Measurements from ENCODE around the gene JADE1.

The JADE1 gene

DNA sequence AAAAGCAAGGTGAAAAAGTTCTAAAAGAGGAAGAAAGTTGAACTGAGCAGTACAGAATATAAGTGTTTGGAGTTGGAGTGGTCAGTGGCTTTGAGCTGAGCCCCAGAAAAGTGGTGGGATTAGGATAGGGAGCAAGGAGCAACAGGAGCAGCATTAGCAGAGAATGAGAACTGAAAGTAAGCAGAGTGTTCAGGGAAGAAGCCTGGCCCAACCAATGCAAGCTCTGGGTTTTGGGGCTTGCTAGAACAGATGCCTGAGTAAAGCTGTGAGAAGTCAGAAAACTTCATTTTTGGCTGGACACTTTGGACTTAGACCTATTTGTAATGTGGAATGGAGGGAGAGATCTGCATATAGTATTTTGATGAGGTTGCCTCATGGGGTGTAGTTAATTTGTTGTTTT is 17.8 kb downstream of the JADE1 start:
- TF ChIP-seq BACH2 (CRISPR knock-in tag; IDR thresholded peaks at IDR 0.05; ENCODE audit: borderline replicate concordance): no peak
- TF ChIP-seq ZNF565 (CRISPR knock-in tag; conservative IDR thresholded peaks at IDR 0.05; ENCODE audit: low read depth): no peak
- TF ChIP-seq, protein P1, sequence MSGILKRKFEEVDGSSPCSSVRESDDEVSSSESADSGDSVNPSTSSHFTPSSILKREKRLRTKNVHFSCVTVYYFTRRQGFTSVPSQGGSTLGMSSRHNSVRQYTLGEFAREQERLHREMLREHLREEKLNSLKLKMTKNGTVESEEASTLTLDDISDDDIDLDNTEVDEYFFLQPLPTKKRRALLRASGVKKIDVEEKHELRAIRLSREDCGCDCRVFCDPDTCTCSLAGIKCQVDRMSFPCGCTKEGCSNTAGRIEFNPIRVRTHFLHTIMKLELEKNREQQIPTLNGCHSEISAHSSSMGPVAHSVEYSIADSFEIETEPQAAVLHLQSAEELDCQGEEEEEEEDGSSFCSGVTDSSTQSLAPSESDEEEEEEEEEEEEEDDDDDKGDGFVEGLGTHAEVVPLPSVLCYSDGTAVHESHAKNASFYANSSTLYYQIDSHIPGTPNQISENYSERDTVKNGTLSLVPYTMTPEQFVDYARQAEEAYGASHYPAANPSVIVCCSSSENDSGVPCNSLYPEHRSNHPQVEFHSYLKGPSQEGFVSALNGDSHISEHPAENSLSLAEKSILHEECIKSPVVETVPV (CRISPR knock-in tag; IDR thresholded peaks at IDR 0.05): no peak
- TF ChIP-seq, protein P2, sequence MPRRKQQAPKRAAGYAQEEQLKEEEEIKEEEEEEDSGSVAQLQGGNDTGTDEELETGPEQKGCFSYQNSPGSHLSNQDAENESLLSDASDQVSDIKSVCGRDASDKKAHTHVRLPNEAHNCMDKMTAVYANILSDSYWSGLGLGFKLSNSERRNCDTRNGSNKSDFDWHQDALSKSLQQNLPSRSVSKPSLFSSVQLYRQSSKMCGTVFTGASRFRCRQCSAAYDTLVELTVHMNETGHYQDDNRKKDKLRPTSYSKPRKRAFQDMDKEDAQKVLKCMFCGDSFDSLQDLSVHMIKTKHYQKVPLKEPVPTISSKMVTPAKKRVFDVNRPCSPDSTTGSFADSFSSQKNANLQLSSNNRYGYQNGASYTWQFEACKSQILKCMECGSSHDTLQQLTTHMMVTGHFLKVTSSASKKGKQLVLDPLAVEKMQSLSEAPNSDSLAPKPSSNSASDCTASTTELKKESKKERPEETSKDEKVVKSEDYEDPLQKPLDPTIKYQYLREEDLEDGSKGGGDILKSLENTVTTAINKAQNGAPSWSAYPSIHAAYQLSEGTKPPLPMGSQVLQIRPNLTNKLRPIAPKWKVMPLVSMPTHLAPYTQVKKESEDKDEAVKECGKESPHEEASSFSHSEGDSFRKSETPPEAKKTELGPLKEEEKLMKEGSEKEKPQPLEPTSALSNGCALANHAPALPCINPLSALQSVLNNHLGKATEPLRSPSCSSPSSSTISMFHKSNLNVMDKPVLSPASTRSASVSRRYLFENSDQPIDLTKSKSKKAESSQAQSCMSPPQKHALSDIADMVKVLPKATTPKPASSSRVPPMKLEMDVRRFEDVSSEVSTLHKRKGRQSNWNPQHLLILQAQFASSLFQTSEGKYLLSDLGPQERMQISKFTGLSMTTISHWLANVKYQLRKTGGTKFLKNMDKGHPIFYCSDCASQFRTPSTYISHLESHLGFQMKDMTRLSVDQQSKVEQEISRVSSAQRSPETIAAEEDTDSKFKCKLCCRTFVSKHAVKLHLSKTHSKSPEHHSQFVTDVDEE (CRISPR knock-in tag; IDR thresholded peaks at IDR 0.05): no peak
- no peak for TF ChIP-seq ARNTL (CRISPR knock-in tag; IDR thresholded peaks at IDR 0.05; ENCODE audit: borderline replicate concordance, low read depth)
- no peak for TF ChIP-seq TOX (CRISPR knock-in tag; IDR thresholded peaks at IDR 0.05; ENCODE audit: borderline replicate concordance)
- no peak for TF ChIP-seq ZFP3 (CRISPR knock-in tag; IDR thresholded peaks at IDR 0.05)
- TF ChIP-seq OSR1 (CRISPR knock-in tag; IDR thresholded peaks at IDR 0.05): no peak
- no peak for TF ChIP-seq ZFP30 (CRISPR knock-in tag; IDR thresholded peaks at IDR 0.05)
- TF ChIP-seq, protein P3, sequence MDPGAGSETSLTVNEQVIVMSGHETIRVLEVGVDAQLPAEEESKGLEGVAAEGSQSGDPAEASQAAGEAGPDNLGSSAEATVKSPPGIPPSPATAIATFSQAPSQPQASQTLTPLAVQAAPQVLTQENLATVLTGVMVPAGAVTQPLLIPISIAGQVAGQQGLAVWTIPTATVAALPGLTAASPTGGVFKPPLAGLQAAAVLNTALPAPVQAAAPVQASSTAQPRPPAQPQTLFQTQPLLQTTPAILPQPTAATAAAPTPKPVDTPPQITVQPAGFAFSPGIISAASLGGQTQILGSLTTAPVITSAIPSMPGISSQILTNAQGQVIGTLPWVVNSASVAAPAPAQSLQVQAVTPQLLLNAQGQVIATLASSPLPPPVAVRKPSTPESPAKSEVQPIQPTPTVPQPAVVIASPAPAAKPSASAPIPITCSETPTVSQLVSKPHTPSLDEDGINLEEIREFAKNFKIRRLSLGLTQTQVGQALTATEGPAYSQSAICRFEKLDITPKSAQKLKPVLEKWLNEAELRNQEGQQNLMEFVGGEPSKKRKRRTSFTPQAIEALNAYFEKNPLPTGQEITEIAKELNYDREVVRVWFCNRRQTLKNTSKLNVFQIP (CRISPR knock-in tag; IDR thresholded peaks at IDR 0.05; ENCODE audit: borderline replicate concordance, low read depth): no peak
- TF ChIP-seq PPARA (CRISPR knock-in tag; IDR thresholded peaks at IDR 0.05; ENCODE audit: borderline replicate concordance): no peak
- TF ChIP-seq TCF4 (CRISPR knock-in tag; IDR thresholded peaks at IDR 0.05; ENCODE audit: borderline replicate concordance): no peak
- TF ChIP-seq, protein P4, sequence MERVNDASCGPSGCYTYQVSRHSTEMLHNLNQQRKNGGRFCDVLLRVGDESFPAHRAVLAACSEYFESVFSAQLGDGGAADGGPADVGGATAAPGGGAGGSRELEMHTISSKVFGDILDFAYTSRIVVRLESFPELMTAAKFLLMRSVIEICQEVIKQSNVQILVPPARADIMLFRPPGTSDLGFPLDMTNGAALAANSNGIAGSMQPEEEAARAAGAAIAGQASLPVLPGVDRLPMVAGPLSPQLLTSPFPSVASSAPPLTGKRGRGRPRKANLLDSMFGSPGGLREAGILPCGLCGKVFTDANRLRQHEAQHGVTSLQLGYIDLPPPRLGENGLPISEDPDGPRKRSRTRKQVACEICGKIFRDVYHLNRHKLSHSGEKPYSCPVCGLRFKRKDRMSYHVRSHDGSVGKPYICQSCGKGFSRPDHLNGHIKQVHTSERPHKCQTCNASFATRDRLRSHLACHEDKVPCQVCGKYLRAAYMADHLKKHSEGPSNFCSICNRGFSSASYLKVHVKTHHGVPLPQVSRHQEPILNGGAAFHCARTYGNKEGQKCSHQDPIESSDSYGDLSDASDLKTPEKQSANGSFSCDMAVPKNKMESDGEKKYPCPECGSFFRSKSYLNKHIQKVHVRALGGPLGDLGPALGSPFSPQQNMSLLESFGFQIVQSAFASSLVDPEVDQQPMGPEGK (CRISPR knock-in tag; IDR thresholded peaks at IDR 0.05; ENCODE audit: borderline replicate concordance): no peak
- ATAC-seq: no peak

DNA sequence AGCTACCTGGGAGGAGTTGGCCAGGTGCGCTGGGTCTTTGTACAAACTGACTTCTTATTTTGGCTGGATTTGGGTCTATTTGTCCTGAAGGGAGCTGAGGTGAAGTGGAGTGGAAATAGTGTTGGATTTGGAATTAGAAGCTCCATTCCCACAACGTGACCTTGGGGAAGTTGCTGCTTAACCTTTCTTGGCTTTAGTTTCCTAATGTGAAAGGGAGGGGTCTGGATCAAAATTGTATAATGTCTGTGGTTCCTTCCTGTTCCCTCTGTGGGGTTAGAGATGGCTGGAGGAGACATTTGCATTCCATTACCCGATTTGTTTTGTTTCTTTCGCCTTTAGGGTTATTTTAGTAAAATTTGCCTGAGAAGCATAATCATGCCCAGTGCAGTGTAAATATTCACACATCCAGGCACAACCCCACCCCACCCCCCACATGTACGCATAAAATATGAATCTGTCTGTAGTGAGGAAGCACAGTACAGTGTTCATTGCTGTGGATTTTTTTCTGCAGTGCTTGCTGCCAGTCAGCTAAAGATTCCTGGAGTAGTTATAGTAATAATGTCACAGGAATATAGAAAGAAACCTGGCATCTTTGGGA is 21.5 kb downstream of the JADE1 start:
- no peak for TF ChIP-seq ARNTL (CRISPR knock-in tag; IDR thresholded peaks at IDR 0.05; ENCODE audit: borderline replicate concordance, low read depth)
- TF ChIP-seq, protein P3 (CRISPR knock-in tag; IDR thresholded peaks at IDR 0.05; ENCODE audit: borderline replicate concordance, low read depth): no peak
- TF ChIP-seq GLIS3 (CRISPR knock-in tag; IDR thresholded peaks at IDR 0.05): no peak
- no peak for TF ChIP-seq ISL1 (CRISPR knock-in tag; IDR thresholded peaks at IDR 0.05)
- TF ChIP-seq SNAI2 (CRISPR knock-in tag; IDR thresholded peaks at IDR 0.05): no peak
- peak; percentile 40 for ATAC-seq

DNA sequence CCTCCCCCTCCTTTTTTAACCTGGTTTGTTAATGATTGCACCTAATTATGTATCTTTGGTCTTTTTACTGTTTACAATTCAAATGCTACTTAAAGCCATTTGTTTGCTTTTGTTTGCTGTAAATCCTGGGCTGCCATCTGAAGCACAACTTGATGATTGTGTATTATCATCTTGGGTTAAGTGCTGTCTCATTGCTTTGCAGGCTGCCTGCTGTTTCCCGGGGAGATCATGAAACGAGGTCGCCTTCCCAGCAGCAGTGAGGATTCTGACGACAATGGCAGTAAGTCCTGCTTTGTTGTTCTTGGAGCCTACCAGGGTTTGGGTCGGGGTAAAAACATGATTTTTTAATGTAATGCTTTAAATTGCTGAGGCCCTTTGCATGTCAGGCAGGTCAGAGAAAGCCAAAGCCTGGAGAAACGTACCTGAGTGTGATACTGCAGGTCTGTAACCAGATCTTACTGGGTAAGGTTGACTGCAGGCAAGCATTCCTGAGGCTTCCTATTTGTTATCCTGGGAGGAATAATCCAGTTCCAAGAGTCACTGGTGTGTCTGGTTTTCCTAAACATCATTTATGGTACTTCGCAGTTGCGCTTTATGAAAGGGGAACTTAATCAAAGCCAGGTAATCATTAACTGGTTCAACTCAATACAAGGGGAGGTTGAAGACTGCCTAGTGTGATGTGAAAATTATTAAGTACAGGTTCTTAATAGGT is 22.2 kb downstream of the JADE1 start:
- no peak for TF ChIP-seq ZNF8 (CRISPR knock-in tag; IDR thresholded peaks at IDR 0.05)
- peak; percentile 8; the same call in 1 of the 2 replicates for TF ChIP-seq ISL1 (CRISPR knock-in tag; IDR thresholded peaks at IDR 0.05)
- no peak; the same call in 2 of the 3 replicates for ATAC-seq

DNA sequence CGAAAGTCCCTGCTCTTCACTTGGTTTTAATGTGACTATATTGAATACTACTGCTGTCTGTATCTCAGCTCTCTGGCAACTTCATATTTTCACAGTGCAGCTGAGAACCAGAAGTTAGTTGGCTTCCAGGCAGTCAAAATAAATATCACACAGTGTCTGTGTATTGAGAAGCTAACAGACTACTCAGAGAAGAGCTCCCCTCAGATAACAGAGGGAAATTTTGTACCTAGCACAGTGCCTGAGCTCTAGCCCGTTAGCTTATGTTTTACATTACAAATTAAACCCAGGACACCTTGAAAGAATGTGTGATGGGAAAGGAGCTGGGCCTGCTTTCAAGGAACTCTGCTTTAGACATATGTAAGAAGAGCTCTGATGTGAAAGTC is 22.7 kb downstream of the JADE1 start:
- ATAC-seq: no peak
- TF ChIP-seq ZNF565 (CRISPR knock-in tag; conservative IDR thresholded peaks at IDR 0.05; ENCODE audit: low read depth) (no peak), ZNF70 (CRISPR knock-in tag; IDR thresholded peaks at IDR 0.05) (no peak), TOX (CRISPR knock-in tag; IDR thresholded peaks at IDR 0.05; ENCODE audit: borderline replicate concordance) (no peak), ISL1 (CRISPR knock-in tag; IDR thresholded peaks at IDR 0.05) (no peak), CSDC2 (CRISPR knock-in tag; IDR thresholded peaks at IDR 0.05) (no peak), BACH2 (CRISPR knock-in tag; IDR thresholded peaks at IDR 0.05; ENCODE audit: borderline replicate concordance) (no peak), ZC3H10 (CRISPR knock-in tag; IDR thresholded peaks at IDR 0.05) (no peak), TCF4 (CRISPR knock-in tag; IDR thresholded peaks at IDR 0.05; ENCODE audit: borderline replicate concordance) (no peak), PPARA (CRISPR knock-in tag; IDR thresholded peaks at IDR 0.05; ENCODE audit: borderline replicate concordance) (no peak), OSR1 (CRISPR knock-in tag; IDR thresholded peaks at IDR 0.05) (no peak)
- TF ChIP-seq, protein P3 (CRISPR knock-in tag; IDR thresholded peaks at IDR 0.05; ENCODE audit: borderline replicate concordance, low read depth): no peak
- TF ChIP-seq, protein P1 (CRISPR knock-in tag; IDR thresholded peaks at IDR 0.05): no peak
